Colonic mucosa (tissue), 4 donors: ENCODE results near the gene PAM16. TPM values are rescaled to one million over a fixed set of nuclear protein-coding genes. Genes with fewer than 3 reads are reported as not detected.

ENCODE experiments used
- DNase-seq: peaks from one replicate; pipeline ENCODE4 v3.0.0-alpha.2; 2020
- H3K27ac ChIP-seq: fragments of 200-600 bp; one replicate; pipeline ENCODE4 v1.8.0; 2021
- H3K27me3 ChIP-seq: fragments of 200-600 bp; one replicate; pipeline ENCODE4 v1.8.0; 2021
- H3K36me3 ChIP-seq: fragments of 200-600 bp; one replicate; pipeline ENCODE4 v1.8.0; 2021
- H3K4me1 ChIP-seq: fragments of 200-600 bp; one replicate; pipeline ENCODE4 v1.8.0; 2021; ENCODE audit warnings: mild to moderate bottlenecking
- H3K4me3 ChIP-seq: fragments of 200-600 bp; one replicate; pipeline ENCODE4 v1.8.0; 2021
- H3K9ac ChIP-seq, 2 donors: one replicate each; pipeline ENCODE4 v1.7.0; 2013; ENCODE audit warnings: control low read depth in 2 of 2, low read depth in 2 of 2, low read length in 2 of 2
- H3K9me3 ChIP-seq: fragments of 200-600 bp; one replicate; pipeline ENCODE4 v1.8.0; 2021
- CTCF ChIP-seq: fragments of 200-600 bp; IDR thresholded peaks from one replicate; pipeline ENCODE4 v1.8.0; 2022; ENCODE audit warnings: antibody characterized with exemption, mild to moderate bottlenecking
- intact Hi-C: fragments of 100-400 bp; cut with DNase I; formaldehyde crosslinking; loops from one replicate; pipeline ENCODE4 v1.14.1; 2022
- total RNA-seq, 2 donors: library from RNA; stranded (reverse); fragmentation: NEBNext Ultra II Directional in 1 of 2; extraction: Animal tissue kit (Norgen Biotek cat#: 25700) in 1 of 2; gene quantifications; one replicate each; pipeline ENCODE4 v1.2.1, GENCODE V29; 2021
- donor health status: healthy.
- donor health status: DM: no; HTN: no; CAD: no.
- donor health status: DM: no; HTN: no; CAD: no.

The PAM16 gene
- total RNA-seq, 2 donors from 2014 or later = 28.2 to 43.6 TPM

GRCh38 chr16:4323071-4323844, 27.9 kb downstream of the PAM16 start:
- intact Hi-C loops = no loop called here
- Histone ChIP-seq H3K4me1 (peaks cover 8% of the 10 kb centered on the region), H3K27ac (peak overlapping the region; percentile 46), H3K4me3 (no peak overlapping the region), H3K9ac (peak overlapping the region; percentile 32 to 34), H3K36me3 (no peaks in the 10 kb centered on the region), H3K9me3 (no peaks in the 10 kb centered on the region), H3K27me3 (peaks cover 8% of the 10 kb centered on the region)
- DNase-seq = no peak
- no peak for TF ChIP-seq CTCF

- Histone ChIP-seq H3K36me3 (no peaks in the 10 kb centered on the region), H3K9ac (no peak overlapping the region), H3K4me3 (no peak overlapping the region), H3K4me1 (peaks cover 3% of the 10 kb centered on the region), H3K27ac (no peak overlapping the region), H3K9me3 (no peaks in the 10 kb centered on the region), H3K27me3 (peaks cover 2% of the 10 kb centered on the region)
- DNase-seq = no peak
- no peak for TF ChIP-seq CTCF
- intact Hi-C loops = no loop called here
Measured at GRCh38 chr16:4322121-4323052, 28.7 kb downstream of the PAM16 start.

- H3K36me3 ChIP-seq = no peaks in the 10 kb centered on the region
- H3K27me3 ChIP-seq = peaks cover 11% of the 10 kb centered on the region
- no peak overlapping the region for H3K9ac ChIP-seq
- no peak overlapping the region for H3K4me3 ChIP-seq
- no peak overlapping the region for H3K27ac ChIP-seq
- DNase-seq = no peak
- no peaks in the 10 kb centered on the region for H3K9me3 ChIP-seq
- peaks cover 8% of the 10 kb centered on the region for H3K4me1 ChIP-seq
- intact Hi-C loops = no loop called here
- TF ChIP-seq CTCF = no peak
Measured at GRCh38 chr16:4321286-4322120, 29.6 kb downstream of the PAM16 start.

GRCh38 chr16:4320571-4321137, 30.5 kb downstream of the PAM16 start:
- Histone ChIP-seq H3K9me3 (no peaks in the 10 kb centered on the region), H3K4me1 (peaks cover 10% of the 10 kb centered on the region), H3K27ac (no peak overlapping the region), H3K27me3 (peaks cover 13% of the 10 kb centered on the region), H3K9ac (no peak overlapping the region), H3K36me3 (no peaks in the 10 kb centered on the region), H3K4me3 (no peak overlapping the region)
- intact Hi-C loops = no loop called here
- TF ChIP-seq CTCF = no peak
- DNase-seq = no peak
